Astrocyte (in vitro differentiated cells and primary cell): ENCODE data around the gene MEGF10. TPM values are rescaled to one million over a fixed set of nuclear protein-coding genes. Genes with fewer than 3 reads are reported as not detected.

Experiments
- DNase-seq: peaks from one replicate; pipeline ENCODE4 v3.0.0-alpha.2; 2010; ENCODE audit warnings: low read depth
- FAIRE-seq: peaks from 2 replicates; lab custom pipeline; 2011; peaks lifted over from hg19 to GRCh38; lab: Jason Lieb, UNC
- H2AFZ ChIP-seq: 2 replicates; pipeline ENCODE4 v1.6.0; 2012; ENCODE audit warnings: low read depth, low read length, inconsistent platforms
- H3K27ac ChIP-seq: 2 replicates; pipeline ENCODE4 v1.5.1; 2011; ENCODE audit warnings: low read depth, low read length, inconsistent platforms
- H3K27me3 ChIP-seq: 2 replicates; pipeline ENCODE4 v1.6.0; 2011; ENCODE audit warnings: low read length, inconsistent platforms; ENCODE audit not compliant: insufficient read depth
- H3K36me3 ChIP-seq: 2 replicates; pipeline ENCODE4 v1.5.1; 2011; ENCODE audit warnings: low read length, inconsistent platforms; ENCODE audit not compliant: insufficient read depth
- H3K4me1 ChIP-seq: 2 replicates; pipeline ENCODE4 v1.5.1; 2011; ENCODE audit warnings: low read length, inconsistent platforms; ENCODE audit not compliant: insufficient read depth
- H3K4me2 ChIP-seq: 2 replicates; pipeline ENCODE4 v1.6.0; 2012; ENCODE audit warnings: low read length, inconsistent platforms
- H3K4me3 ChIP-seq: 2 replicates; pipeline ENCODE4 v1.5.1; 2011; ENCODE audit warnings: low read depth, mild to moderate bottlenecking, low read length, inconsistent platforms; ENCODE audit not compliant: insufficient read depth
- H3K79me2 ChIP-seq: 2 replicates; pipeline ENCODE4 v1.6.0; 2012; ENCODE audit warnings: mild to moderate bottlenecking, low read length, inconsistent platforms; ENCODE audit not compliant: insufficient read depth
- H3K9ac ChIP-seq: 2 replicates; pipeline ENCODE4 v1.6.0; 2012; ENCODE audit warnings: mild to moderate bottlenecking, low read length, inconsistent platforms
- H3K9me3 ChIP-seq: 2 replicates; pipeline ENCODE4 v1.5.1; 2012; ENCODE audit warnings: low read depth, mild to moderate bottlenecking, low read length, inconsistent platforms; ENCODE audit not compliant: insufficient read depth
- H4K20me1 ChIP-seq: 2 replicates; pipeline ENCODE4 v1.6.0; 2012; ENCODE audit warnings: low read length, inconsistent platforms; ENCODE audit not compliant: insufficient read depth
- H3K27ac Mint-ChIP-seq: one replicate; pipeline ENCODE4 v1.8.0; 2021; ENCODE audit warnings: mild to moderate bottlenecking, mixed read lengths; ENCODE audit not compliant: unreplicated experiment
- H3K27me3 Mint-ChIP-seq: one replicate; pipeline ENCODE4 v1.8.0; 2021; ENCODE audit warnings: low read depth, mixed read lengths; ENCODE audit not compliant: unreplicated experiment
- H3K36me3 Mint-ChIP-seq: one replicate; pipeline ENCODE4 v1.8.0; 2021; ENCODE audit warnings: low read depth, mixed read lengths; ENCODE audit not compliant: unreplicated experiment
- H3K4me1 Mint-ChIP-seq: one replicate; pipeline ENCODE4 v1.8.0; 2021; ENCODE audit warnings: low read depth, mixed read lengths; ENCODE audit not compliant: unreplicated experiment
- H3K4me3 Mint-ChIP-seq: one replicate; pipeline ENCODE4 v1.8.0; 2021; ENCODE audit warnings: mild to moderate bottlenecking, moderate library complexity, mixed read lengths; ENCODE audit not compliant: unreplicated experiment
- H3K9me3 Mint-ChIP-seq: one replicate; pipeline ENCODE4 v1.8.0; 2021; ENCODE audit warnings: mild to moderate bottlenecking, mixed read lengths; ENCODE audit not compliant: unreplicated experiment
- CTCF ChIP-seq: IDR thresholded peaks from 2 replicates; pipeline ENCODE4 v1.5.1; 2011; ENCODE audit warnings: low read depth, mild to moderate bottlenecking, inconsistent platforms, low read length, moderate library complexity; ENCODE audit not compliant: insufficient read depth
- EZH2 ChIP-seq: IDR thresholded peaks from 2 replicates; pipeline ENCODE4 v1.6.1; 2012; ENCODE audit warnings: mild to moderate bottlenecking, low read length, inconsistent platforms; ENCODE audit not compliant: insufficient read depth
- total RNA-seq: library from RNA; stranded (reverse); gene quantifications from 2 replicates; pipeline ENCODE4 v1.2.1, GENCODE V29; 2021

The MEGF10 gene
- total RNA-seq, 1 donor from 2014 or later, result 15.8 TPM

- Histone ChIP-seq H3K4me2 (no peak overlapping the region), H3K4me1 (peaks cover 11% of the 10 kb centered on the region), H3K4me3 (no peak overlapping the region), H3K79me2 (no peaks in the 10 kb centered on the region), H3K36me3 (no peaks in the 10 kb centered on the region), H3K9me3 (no peaks in the 10 kb centered on the region), H3K9ac (no peak overlapping the region), H4K20me1 (no peaks in the 10 kb centered on the region), H3K27me3 (no peaks in the 10 kb centered on the region), H2AFZ (no peak overlapping the region), H3K27ac (no peak overlapping the region)
- TF ChIP-seq CTCF, result no peak
- TF ChIP-seq EZH2, result no peak
- DNase-seq, result no peak
- Mint-ChIP-seq H3K4me3 (no peak overlapping the region), H3K4me1 (peaks cover 12% of the 10 kb centered on the region), H3K9me3 (no peaks in the 10 kb centered on the region), H3K27me3 (no peaks in the 10 kb centered on the region), H3K27ac (no peak overlapping the region), H3K36me3 (no peaks in the 10 kb centered on the region)
- FAIRE-seq, result no peak
Observed at GRCh38 chr5:127439644-127440043, 149.0 kb downstream of the MEGF10 start.

DNA sequence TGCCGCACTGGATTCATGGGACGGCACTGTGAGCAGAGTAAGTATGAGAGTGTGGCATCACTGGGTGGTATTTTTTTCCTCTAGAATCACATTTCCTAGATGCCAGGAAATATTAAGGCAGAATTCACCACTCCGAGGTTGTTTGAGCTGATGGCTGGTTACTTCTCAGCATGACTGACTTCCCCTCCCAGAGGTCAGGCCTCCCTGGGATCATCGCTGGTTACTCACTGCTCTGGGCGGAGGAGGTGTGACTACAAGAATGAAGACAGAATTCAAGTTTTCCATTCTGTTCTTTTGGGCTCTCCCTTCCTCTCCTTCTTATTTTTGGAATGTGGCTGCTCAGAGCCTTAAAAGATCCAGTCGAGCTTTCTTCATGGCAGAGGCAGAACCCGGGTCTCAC, 150.2 kb downstream of the MEGF10 start:
- FAIRE-seq (no peak), DNase-seq (no peak)
- Mint-ChIP-seq H3K27ac (peak overlapping the region; percentile 48), H3K36me3 (no peaks in the 10 kb centered on the region), H3K4me1 (peaks cover 12% of the 10 kb centered on the region), H3K27me3 (no peaks in the 10 kb centered on the region), H3K4me3 (no peak overlapping the region), H3K9me3 (no peaks in the 10 kb centered on the region)
- Histone ChIP-seq H2AFZ (peak overlapping the region; percentile 14), H3K27me3 (no peaks in the 10 kb centered on the region), H3K36me3 (no peaks in the 10 kb centered on the region), H3K4me2 (peak overlapping the region; percentile 60), H3K9ac (no peak overlapping the region), H3K4me3 (no peak overlapping the region), H4K20me1 (no peaks in the 10 kb centered on the region), H3K9me3 (no peaks in the 10 kb centered on the region), H3K27ac (peak overlapping the region; percentile 9), H3K79me2 (no peaks in the 10 kb centered on the region), H3K4me1 (peaks cover 11% of the 10 kb centered on the region)
- TF ChIP-seq CTCF (no peak), EZH2 (no peak)

DNA sequence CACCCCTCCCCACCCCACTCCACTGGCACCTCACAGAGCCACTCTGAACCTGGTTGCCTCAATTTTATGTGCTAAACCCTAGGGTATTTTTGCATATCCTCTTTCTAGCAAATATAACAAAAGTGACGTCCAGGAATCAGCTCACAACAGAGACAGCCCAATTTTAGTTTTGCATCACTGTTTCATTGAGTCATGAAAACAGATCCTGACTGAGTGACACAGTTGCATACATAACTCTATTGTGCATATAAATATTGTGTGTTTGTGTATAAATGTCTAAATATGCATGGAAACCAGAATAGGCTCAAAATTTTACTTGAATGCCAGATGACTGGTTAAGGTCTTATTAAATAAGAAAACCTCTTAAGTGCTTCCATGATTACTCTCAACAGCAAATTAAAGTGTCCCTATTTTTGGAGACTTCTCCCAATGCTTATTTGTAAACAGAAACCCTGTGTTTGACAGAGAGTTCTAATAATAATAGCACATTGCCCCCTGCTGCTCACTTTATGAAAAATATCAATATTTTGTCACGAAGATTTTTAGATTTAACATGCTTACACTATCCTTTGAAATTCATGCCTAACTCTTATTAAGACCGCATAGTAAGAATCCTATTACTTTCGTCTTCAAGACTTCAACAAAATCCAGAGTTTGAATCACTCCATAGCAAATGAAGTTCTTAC, 151.3 kb downstream of the MEGF10 start:
- Histone ChIP-seq H3K4me3 (no peak overlapping the region), H4K20me1 (no peaks in the 10 kb centered on the region), H3K4me2 (no peak overlapping the region), H3K9ac (no peak overlapping the region), H2AFZ (no peak overlapping the region), H3K27me3 (no peaks in the 10 kb centered on the region), H3K79me2 (no peaks in the 10 kb centered on the region), H3K27ac (no peak overlapping the region), H3K36me3 (no peaks in the 10 kb centered on the region), H3K9me3 (no peaks in the 10 kb centered on the region), H3K4me1 (peaks cover 11% of the 10 kb centered on the region)
- H3K27me3 Mint-ChIP-seq, result no peaks in the 10 kb centered on the region
- DNase-seq (peak; percentile 4), FAIRE-seq (no peak)
- peaks cover 14% of the 10 kb centered on the region for H3K4me1 Mint-ChIP-seq
- H3K27ac Mint-ChIP-seq, result no peak overlapping the region
- no peak overlapping the region for H3K4me3 Mint-ChIP-seq
- TF ChIP-seq EZH2 (no peak), CTCF (peak; percentile 25)
- H3K36me3 Mint-ChIP-seq, result no peaks in the 10 kb centered on the region
- H3K9me3 Mint-ChIP-seq, result no peaks in the 10 kb centered on the region
